HG02973 (cell line): ENCODE results near the gene FOXD2.

Experiments
- ATAC-seq: cut with Tn5 transposase; IDR thresholded peaks from one replicate; pipeline ENCODE4 v1.9.1; 2021; ENCODE audit warnings: moderate library complexity; ENCODE audit not compliant: unreplicated experiment

FOXD2 gene

GRCh38 chr1:47459253-47459788 is 21.5 kb downstream of the FOXD2 start:
- no peak for ATAC-seq

GRCh38 chr1:47460040-47460439 is 22.2 kb downstream of the FOXD2 start:
- ATAC-seq, result no peak

GRCh38 chr1:47460456-47460855 is 22.6 kb downstream of the FOXD2 start:
- ATAC-seq, result no peak

GRCh38 chr1:47465605-47466004 is 27.8 kb downstream of the FOXD2 start:
- no peak for ATAC-seq

GRCh38 chr1:47468709-47469389 is 31.0 kb downstream of the FOXD2 start:
- no peak for ATAC-seq

- ATAC-seq, result no peak
These were observed 31.5 kb downstream of the FOXD2 start for GRCh38 chr1:47469390-47469759.

GRCh38 chr1:47469910-47470309 is 32.1 kb downstream of the FOXD2 start:
- ATAC-seq, result no peak

- ATAC-seq, result no peak
These were observed 33.3 kb downstream of the FOXD2 start for GRCh38 chr1:47471163-47471562.

- ATAC-seq, result no peak
These were observed 36.7 kb downstream of the FOXD2 start for GRCh38 chr1:47474278-47475193.

- ATAC-seq, result no peak
These were observed 39.8 kb downstream of the FOXD2 start for GRCh38 chr1:47477595-47478080.

- ATAC-seq, result no peak
These were observed 40.2 kb downstream of the FOXD2 start for GRCh38 chr1:47478090-47478489.

- ATAC-seq, result no peak
These were observed 41.8 kb downstream of the FOXD2 start for GRCh38 chr1:47479664-47480063.

GRCh38 chr1:47481936-47482335 is 44.1 kb downstream of the FOXD2 start:
- ATAC-seq, result no peak

- ATAC-seq, result no peak
These were observed 44.9 kb downstream of the FOXD2 start for GRCh38 chr1:47482786-47483185.

GRCh38 chr1:47483651-47484050 is 45.8 kb downstream of the FOXD2 start:
- ATAC-seq, result no peak

GRCh38 chr1:47485817-47486216 is 48.0 kb downstream of the FOXD2 start:
- ATAC-seq, result no peak

- no peak for ATAC-seq
These were observed 49.5 kb downstream of the FOXD2 start for GRCh38 chr1:47487332-47487731.

- ATAC-seq, result no peak
These were observed 50.1 kb downstream of the FOXD2 start for GRCh38 chr1:47487850-47488450.
